Right lobe of liver (tissue), 4 donors: ENCODE measurements around the gene AMDHD1.

Source experiments
- CTCF ChIP-seq, 4 donors: fragments of 200-600 bp in 3 of 4; fragments of 450-650 bp in 1 of 4; IDR thresholded peaks; one replicate each; pipeline versions ENCODE4 v1.5.1 to v1.8.0; 2016 to 2022; ENCODE audit warnings: antibody characterized with exemption in 4 of 4, mild to moderate bottlenecking in 2 of 4
- POLR2A ChIP-seq: fragments of 450-650 bp; IDR thresholded peaks from one replicate; pipeline ENCODE4 v1.6.1; 2017; ENCODE audit warnings: antibody characterized with exemption, mild to moderate bottlenecking
- donor health status: DM: no; HTN: no; CAD: no.
- donor health status: DM: no; HTN: no; CAD: no.
- donor health status: DM: no; HTN: yes; CAD: no.

DNA sequence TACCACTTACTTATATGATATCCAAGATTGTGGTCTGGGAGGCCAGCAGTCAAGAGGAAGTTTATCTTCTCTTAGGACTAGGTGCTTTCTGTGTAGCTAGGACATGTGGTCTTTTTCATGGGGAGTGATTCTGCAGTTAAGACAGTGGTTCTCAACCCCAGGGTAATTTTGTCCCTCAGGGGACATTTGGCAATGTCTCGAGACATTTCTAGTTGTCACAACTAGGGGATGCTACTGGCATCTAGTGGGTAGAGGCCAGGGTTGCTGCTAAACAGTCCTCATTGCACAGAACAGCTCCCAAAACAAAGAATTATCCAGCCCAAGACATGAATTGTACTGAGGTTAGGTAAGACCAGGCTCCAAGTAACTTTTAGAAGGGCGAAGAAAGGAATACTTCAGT, 20.0 kb downstream of the AMDHD1 start:
- TF ChIP-seq POLR2A, result no peak
- TF ChIP-seq CTCF (IDR thresholded peaks at IDR 0.05), result peak in 2 of 4 donors; percentile 16 to 32
